HepG2 (cell line): ENCODE data around the gene ZFPL1. TPM values are rescaled to one million over a fixed set of nuclear protein-coding genes. Genes with fewer than 3 reads are reported as not detected.
A peak's percentile ranks its signal among the peaks of the same experiment; 100 is the strongest.

ENCODE experiments used
- CENPT ChIP-seq: sonication (generic); formaldehyde crosslinking; IDR thresholded peaks from 2 replicates; pipeline ENCODE4 v1.8.0; 2022; ENCODE audit warnings: low read depth, mild to moderate bottlenecking, moderate library complexity, missing genetic modification reagents
- HDAC1 ChIP-seq: sonication (generic); formaldehyde crosslinking; IDR thresholded peaks from 2 replicates; pipeline ENCODE4 v1.5.1; 2020; ENCODE audit warnings: mild to moderate bottlenecking, missing genetic modification reagents
- KDM2A ChIP-seq: sonication (generic); formaldehyde crosslinking; IDR thresholded peaks from 2 replicates; pipeline ENCODE4 v1.4.0; 2020; ENCODE audit warnings: low read depth, missing genetic modification reagents, borderline replicate concordance
- KLF16 ChIP-seq, 2 experiments: sonication (generic) in 1 of 2; formaldehyde crosslinking in 1 of 2; IDR thresholded peaks; 2 replicates each; pipeline versions ENCODE4 v1.6.1 to v1.8.0; 2016 to 2023; ENCODE audit warnings: missing genetic modification reagents in 2 of 2, missing compliant biosample characterization in 1 of 2
- KLF6 ChIP-seq: IDR thresholded peaks from 2 replicates; pipeline ENCODE4 v1.8.0; 2016; ENCODE audit warnings: missing biosample characterization, missing genetic modification reagents
- TAF1 ChIP-seq: sonication (generic); formaldehyde crosslinking; IDR thresholded peaks from 2 replicates; pipeline ENCODE4 v1.4.0; 2020; ENCODE audit warnings: missing genetic modification reagents
- ZNF329 ChIP-seq: sonication (generic); formaldehyde crosslinking; IDR thresholded peaks from 2 replicates; pipeline ENCODE4 v1.9.0; 2021; ENCODE audit warnings: low read depth, mild to moderate bottlenecking, missing genetic modification reagents
- ZNF510 ChIP-seq: sonication (generic); formaldehyde crosslinking; IDR thresholded peaks from 2 replicates; pipeline ENCODE4 v1.4.0; 2020; ENCODE audit warnings: low read depth, mild to moderate bottlenecking, missing genetic modification reagents
- ZZZ3 ChIP-seq: sonication (generic); formaldehyde crosslinking; IDR thresholded peaks from 2 replicates; pipeline ENCODE4 v1.4.0; 2020; ENCODE audit warnings: missing genetic modification reagents, mild to moderate bottlenecking, borderline replicate concordance
- polyA plus RNA-seq, 8 experiments: library from polyadenylated mRNA; depleted of rRNA in 3 of 8; stranded (reverse) in 7 of 8; unstranded in 1 of 8; fragments of >200 nt; fragmentation: Illumina TruSeq in 4 of 8; extraction: Trizol in 4 of 8; gene quantifications; 2 replicates each; pipeline versions ENCODE4 v1.2.1 to v1.2.3, GENCODE V29; 2011 to 2016; ENCODE audit warnings: low read depth in 4 of 8, missing spikeins in 1 of 8, mixed read lengths in 1 of 8; ENCODE audit not compliant: insufficient read depth in 1 of 8
- total RNA-seq, 5 experiments: library from RNA; depleted of rRNA; stranded (reverse); fragments of >200 nt; fragmentation: Illumina TruSeq; extraction: Trizol; gene quantifications; 2 replicates each; pipeline ENCODE4 v1.2.3, GENCODE V29; 2016; ENCODE audit warnings: low read depth in 1 of 5
- TF ChIP-seq, protein P1 (sequence below): sonication (generic); formaldehyde crosslinking; IDR thresholded peaks from 2 replicates; pipeline ENCODE4 v1.5.0; 2020; ENCODE audit warnings: mild to moderate bottlenecking, missing genetic modification reagents, borderline replicate concordance
- TF ChIP-seq, protein P2 (sequence below): sonication (generic); formaldehyde crosslinking; IDR thresholded peaks from 2 replicates; pipeline ENCODE4 v1.4.0; 2020; ENCODE audit warnings: mild to moderate bottlenecking, missing genetic modification reagents, borderline replicate concordance
- TF ChIP-seq, protein P3 (sequence below): fragments of 450-650 bp; IDR thresholded peaks from 2 replicates; pipeline ENCODE4 v1.6.1; 2016

Gene ZFPL1
- total and polyA plus RNA-seq, 2 of the 13 experiments (the other 11 are each of a cell fraction or from before 2014, with no cell fraction given): 32.2 to 56.0 TPM

- TF ChIP-seq, protein P1, sequence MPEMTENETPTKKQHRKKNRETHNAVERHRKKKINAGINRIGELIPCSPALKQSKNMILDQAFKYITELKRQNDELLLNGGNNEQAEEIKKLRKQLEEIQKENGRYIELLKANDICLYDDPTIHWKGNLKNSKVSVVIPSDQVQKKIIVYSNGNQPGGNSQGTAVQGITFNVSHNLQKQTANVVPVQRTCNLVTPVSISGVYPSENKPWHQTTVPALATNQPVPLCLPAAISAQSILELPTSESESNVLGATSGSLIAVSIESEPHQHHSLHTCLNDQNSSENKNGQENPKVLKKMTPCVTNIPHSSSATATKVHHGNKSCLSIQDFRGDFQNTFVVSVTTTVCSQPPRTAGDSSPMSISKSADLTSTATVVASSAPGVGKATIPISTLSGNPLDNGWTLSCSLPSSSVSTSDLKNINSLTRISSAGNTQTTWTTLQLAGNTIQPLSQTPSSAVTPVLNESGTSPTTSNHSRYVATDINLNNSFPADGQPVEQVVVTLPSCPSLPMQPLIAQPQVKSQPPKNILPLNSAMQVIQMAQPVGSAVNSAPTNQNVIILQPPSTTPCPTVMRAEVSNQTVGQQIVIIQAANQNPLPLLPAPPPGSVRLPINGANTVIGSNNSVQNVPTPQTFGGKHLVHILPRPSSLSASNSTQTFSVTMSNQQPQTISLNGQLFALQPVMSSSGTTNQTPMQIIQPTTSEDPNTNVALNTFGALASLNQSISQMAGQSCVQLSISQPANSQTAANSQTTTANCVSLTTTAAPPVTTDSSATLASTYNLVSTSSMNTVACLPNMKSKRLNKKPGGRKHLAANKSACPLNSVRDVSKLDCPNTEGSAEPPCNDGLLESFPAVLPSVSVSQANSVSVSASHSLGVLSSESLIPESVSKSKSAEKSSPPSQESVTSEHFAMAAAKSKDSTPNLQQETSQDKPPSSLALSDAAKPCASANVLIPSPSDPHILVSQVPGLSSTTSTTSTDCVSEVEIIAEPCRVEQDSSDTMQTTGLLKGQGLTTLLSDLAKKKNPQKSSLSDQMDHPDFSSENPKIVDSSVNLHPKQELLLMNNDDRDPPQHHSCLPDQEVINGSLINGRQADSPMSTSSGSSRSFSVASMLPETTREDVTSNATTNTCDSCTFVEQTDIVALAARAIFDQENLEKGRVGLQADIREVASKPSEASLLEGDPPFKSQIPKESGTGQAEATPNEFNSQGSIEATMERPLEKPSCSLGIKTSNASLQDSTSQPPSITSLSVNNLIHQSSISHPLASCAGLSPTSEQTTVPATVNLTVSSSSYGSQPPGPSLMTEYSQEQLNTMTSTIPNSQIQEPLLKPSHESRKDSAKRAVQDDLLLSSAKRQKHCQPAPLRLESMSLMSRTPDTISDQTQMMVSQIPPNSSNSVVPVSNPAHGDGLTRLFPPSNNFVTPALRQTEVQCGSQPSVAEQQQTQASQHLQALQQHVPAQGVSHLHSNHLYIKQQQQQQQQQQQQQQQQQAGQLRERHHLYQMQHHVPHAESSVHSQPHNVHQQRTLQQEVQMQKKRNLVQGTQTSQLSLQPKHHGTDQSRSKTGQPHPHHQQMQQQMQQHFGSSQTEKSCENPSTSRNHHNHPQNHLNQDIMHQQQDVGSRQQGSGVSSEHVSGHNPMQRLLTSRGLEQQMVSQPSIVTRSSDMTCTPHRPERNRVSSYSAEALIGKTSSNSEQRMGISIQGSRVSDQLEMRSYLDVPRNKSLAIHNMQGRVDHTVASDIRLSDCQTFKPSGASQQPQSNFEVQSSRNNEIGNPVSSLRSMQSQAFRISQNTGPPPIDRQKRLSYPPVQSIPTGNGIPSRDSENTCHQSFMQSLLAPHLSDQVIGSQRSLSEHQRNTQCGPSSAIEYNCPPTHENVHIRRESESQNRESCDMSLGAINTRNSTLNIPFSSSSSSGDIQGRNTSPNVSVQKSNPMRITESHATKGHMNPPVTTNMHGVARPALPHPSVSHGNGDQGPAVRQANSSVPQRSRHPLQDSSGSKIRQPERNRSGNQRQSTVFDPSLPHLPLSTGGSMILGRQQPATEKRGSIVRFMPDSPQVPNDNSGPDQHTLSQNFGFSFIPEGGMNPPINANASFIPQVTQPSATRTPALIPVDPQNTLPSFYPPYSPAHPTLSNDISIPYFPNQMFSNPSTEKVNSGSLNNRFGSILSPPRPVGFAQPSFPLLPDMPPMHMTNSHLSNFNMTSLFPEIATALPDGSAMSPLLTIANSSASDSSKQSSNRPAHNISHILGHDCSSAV (CRISPR knock-in tag): no peak
- TF ChIP-seq KLF16 (CRISPR knock-in tag; IDR thresholded peaks at IDR 0.05): no peak
- no peak for TF ChIP-seq KLF6 (CRISPR knock-in tag)
- no peak for TF ChIP-seq ZNF329 (CRISPR knock-in tag)
- TF ChIP-seq, protein P2, sequence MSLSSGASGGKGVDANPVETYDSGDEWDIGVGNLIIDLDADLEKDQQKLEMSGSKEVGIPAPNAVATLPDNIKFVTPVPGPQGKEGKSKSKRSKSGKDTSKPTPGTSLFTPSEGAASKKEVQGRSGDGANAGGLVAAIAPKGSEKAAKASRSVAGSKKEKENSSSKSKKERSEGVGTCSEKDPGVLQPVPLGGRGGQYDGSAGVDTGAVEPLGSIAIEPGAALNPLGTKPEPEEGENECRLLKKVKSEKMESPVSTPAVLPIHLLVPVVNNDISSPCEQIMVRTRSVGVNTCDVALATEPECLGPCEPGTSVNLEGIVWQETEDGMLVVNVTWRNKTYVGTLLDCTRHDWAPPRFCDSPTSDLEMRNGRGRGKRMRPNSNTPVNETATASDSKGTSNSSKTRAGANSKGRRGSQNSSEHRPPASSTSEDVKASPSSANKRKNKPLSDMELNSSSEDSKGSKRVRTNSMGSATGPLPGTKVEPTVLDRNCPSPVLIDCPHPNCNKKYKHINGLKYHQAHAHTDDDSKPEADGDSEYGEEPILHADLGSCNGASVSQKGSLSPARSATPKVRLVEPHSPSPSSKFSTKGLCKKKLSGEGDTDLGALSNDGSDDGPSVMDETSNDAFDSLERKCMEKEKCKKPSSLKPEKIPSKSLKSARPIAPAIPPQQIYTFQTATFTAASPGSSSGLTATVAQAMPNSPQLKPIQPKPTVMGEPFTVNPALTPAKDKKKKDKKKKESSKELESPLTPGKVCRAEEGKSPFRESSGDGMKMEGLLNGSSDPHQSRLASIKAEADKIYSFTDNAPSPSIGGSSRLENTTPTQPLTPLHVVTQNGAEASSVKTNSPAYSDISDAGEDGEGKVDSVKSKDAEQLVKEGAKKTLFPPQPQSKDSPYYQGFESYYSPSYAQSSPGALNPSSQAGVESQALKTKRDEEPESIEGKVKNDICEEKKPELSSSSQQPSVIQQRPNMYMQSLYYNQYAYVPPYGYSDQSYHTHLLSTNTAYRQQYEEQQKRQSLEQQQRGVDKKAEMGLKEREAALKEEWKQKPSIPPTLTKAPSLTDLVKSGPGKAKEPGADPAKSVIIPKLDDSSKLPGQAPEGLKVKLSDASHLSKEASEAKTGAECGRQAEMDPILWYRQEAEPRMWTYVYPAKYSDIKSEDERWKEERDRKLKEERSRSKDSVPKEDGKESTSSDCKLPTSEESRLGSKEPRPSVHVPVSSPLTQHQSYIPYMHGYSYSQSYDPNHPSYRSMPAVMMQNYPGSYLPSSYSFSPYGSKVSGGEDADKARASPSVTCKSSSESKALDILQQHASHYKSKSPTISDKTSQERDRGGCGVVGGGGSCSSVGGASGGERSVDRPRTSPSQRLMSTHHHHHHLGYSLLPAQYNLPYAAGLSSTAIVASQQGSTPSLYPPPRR (CRISPR knock-in tag): 0 out of 2 replicates have a peak, but pooled peaks have one; percentile 36
- 0 out of 2 replicates have a peak, but pooled peaks have one; percentile 42 for TF ChIP-seq ZZZ3
- TF ChIP-seq, protein P3, sequence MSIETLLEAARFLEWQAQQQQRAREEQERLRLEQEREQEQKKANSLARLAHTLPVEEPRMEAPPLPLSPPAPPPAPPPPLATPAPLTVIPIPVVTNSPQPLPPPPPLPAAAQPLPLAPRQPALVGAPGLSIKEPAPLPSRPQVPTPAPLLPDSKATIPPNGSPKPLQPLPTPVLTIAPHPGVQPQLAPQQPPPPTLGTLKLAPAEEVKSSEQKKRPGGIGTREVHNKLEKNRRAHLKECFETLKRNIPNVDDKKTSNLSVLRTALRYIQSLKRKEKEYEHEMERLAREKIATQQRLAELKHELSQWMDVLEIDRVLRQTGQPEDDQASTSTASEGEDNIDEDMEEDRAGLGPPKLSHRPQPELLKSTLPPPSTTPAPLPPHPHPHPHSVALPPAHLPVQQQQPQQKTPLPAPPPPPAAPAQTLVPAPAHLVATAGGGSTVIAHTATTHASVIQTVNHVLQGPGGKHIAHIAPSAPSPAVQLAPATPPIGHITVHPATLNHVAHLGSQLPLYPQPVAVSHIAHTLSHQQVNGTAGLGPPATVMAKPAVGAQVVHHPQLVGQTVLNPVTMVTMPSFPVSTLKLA: 0 out of 2 replicates have a peak, but pooled peaks have one; percentile 13
- no peak for TF ChIP-seq ZNF510 (CRISPR knock-in tag)
- no peak for TF ChIP-seq CENPT (CRISPR knock-in tag)
- no peak for TF ChIP-seq KDM2A
- TF ChIP-seq HDAC1 (CRISPR knock-in tag): peak; percentile 46; the same call in 1 of the 2 replicates
- no peak for TF ChIP-seq TAF1
Measured at GRCh38 chr11:65111159-65111743, 27.2 kb downstream of the ZFPL1 start (continued).
